HG03060 (cell line): ENCODE results near the gene PGLYRP4.

Experiments
- ATAC-seq: cut with Tn5 transposase; IDR thresholded peaks from one replicate; pipeline ENCODE4 v1.9.1; 2021; ENCODE audit warnings: low read depth, moderate number of reproducible peaks; ENCODE audit not compliant: unreplicated experiment

The PGLYRP4 gene

GRCh38 chr1:153348511-153349362, at the start of gene PGLYRP4:
Gene PGLYRP4, minus strand, starts transcription at chr1:153348841. Its CDS starts 909 bp downstream, at chr1:153347932.
- no peak for ATAC-seq

DNA sequence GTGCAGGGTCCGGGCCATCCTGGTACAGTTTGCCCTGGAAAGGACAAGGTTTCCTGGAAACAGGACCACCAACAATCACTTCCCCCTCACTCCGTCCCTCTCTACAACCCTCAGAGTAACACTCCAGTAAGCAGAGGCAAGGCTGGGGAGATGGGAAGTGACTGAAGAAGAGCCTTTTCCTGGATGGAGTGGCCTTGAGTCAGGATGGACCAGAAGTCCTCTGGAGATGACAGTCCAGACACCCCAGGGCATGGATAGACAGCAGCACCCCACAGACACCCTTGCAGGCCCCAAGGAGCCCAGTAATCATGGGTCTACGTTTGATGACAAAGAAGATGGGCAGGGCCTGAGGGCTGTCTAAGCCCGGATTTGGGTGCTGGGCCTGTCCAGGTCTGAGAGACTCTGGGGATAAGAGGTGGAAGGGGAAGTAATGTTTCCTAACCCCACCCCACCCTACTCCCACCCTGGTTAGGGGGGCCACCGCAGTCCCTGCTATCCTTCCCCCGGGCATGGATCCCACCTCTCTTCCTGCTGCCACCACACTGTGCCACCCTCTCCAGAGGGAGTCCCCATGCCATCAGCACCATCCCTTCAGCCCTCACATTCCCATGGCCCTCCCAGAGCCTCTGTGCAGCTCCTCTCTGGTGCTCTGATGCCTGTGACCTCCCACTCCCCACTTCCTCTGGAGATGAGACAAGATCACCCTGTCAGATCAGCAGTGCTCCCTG, 49.4 kb upstream of the PGLYRP4 start:
- no peak for ATAC-seq

DNA sequence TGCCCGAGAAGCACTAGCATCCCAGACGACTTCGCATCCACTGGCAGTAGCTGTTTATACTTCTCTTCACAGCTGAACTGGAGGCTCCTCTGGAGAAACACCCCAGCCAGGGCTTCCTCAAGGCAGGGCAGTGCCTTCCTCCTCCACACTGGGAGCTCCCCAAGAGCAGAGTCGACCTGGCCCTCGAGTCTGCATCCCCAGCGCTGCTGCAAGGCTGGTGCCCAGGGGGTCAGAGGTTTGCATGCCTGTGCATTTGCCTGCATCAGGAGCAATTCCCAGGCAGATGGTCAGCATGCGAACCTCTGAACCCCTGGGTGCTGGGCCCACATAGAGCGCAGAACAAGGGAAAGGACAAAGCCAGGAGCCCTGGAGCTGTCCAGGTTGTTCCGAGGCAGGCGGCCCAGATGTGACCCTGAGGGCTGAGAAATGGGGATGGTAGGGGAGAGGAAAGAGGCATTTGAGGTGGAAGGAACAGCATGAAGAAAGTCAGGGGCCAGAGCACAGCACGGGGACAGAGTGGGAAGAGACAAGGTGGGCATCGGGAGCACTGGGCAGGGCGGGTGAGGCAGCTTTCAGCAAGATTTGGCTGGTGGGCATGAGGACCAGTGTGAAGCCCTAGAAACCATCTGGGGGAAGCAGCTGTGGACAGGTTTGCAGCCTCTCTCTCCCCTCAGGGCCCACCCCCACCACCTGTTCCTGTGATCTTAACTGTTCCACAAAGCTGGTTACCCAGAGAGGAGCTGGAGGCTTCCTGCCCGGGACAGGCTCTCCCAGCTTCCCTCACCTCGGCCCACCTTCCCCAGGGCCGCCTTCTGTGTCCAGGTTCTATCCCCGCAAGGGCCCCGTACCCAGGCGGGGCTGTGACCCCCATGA, 48.6 kb upstream of the PGLYRP4 start:
- ATAC-seq, result no peak

GRCh38 chr1:153396461-153396860, 47.8 kb upstream of the PGLYRP4 start:
- no peak for ATAC-seq

- no peak for ATAC-seq
Observed at GRCh38 chr1:153395776-153396175, 47.1 kb upstream of the PGLYRP4 start.

DNA sequence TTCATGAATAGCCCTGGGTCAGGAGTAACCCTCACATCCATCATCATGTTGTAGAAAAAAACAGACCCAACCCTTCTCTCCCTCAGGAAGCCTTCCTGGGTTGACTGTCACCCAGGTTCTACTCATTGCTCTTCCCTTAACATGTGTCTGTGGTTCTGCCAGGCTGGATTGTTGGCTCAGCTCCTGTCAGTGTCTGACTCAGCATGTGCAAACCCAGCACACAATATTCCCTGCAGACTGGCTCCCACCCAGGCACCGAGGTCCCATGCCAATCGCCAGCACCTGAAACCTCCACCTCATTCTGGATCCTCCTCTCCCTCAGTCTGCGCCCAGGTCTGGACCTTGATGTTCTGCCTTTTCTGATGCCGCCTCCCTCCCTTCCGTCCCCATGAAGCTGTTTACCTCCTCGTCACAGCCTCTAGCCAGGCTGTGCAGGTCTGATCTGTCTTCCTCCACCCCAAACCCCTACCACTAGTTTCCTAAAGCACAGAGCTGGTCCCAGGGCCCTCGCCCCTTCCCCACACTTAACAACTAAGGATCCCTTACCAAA, 46.6 kb upstream of the PGLYRP4 start:
- no peak for ATAC-seq

DNA sequence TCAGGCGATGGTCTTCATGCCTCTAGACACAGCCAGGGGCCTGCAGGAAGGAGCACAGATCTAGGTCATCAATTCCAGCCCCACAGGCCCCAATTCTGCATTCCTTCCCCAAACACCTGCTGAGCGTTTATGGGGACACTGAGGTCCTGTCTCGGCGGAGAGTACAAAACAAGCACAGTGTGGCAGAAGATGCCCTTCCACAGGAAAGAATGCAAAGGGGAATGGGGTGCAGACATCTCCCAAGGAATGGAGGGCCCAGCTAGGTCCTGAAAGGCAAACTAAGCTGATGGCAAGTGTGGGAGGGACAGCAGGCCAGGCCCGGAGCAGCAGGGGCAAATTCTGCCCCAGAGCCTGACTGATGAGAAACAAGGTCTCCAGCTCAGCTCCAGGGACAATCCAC, 45.8 kb upstream of the PGLYRP4 start:
- ATAC-seq, result no peak

DNA sequence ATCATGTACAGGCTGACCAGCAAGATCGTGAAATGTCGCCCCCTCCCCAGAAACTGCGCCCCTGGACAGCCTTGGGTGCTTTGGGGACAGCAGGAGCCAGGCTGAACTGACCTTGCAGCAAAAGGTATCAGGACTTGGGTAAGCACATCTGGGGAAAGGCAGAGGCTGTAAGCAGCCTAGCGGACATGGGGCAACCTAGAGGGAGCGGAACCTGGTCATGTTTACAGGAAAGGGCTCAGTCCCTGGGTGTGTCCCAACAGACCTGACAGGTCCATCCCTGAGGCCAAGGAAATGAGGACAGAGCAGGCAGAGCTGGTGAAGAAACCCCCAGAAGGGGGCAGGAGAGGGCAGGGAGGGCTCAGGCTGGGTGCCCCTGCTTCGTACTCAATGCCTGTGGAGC, 45.3 kb upstream of the PGLYRP4 start:
- ATAC-seq, result no peak

- ATAC-seq, result no peak
Observed at GRCh38 chr1:153392822-153393221, 44.2 kb upstream of the PGLYRP4 start.

DNA sequence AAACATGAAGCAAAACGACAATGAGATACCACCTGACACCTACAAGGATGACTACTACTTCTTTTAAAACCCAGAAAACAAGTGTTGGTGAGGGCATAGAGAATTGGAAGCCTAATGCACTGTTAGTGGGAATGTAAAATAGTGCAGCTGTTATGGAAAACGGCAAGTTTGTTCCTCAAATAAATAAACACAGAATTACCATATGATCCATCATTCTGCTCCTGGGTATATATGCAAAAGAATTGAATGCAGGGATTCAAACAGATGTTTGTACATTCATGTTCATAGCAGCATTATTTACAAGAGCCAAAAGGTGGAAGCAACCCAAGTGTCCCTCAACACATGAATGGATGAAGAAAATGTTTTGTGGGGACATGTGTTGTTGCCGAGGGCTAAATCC, 43.6 kb upstream of the PGLYRP4 start:
- no peak for ATAC-seq

DNA sequence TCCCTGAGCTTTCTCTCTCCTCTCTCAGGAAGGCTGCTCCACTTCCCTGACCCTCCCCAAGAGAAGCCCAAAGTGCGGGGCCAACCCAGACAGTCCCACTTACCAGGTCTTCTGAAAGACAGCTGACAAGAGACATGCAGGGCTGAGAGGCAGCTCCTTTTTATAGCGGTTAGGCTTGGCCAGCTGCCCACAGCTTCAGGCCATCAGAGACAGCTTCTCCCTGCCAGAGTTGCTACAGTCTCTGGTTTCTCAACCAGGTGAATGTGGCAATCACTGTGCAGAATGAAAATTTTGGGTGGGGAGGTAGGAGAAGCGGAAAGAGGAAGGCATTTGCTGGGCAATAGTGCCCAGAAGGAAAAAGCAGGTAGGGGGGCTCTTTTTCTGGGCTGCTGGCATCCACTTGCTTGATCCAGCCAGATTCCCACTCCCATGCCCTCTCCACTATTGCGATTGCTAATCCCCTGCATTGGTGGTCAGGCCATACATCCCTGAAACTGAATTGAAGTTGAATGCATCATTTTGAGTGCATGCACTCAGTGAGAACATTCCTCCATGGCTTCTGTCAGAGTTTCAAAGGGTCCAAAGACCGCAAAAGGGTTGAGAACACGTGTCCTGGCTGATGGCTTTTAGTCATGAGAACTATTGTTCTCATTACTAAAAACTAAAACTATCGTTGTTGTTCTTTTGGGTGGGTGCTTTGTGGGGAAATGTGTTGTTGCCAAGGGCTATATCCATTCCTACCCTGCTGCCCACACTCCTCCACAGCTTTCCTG, 42.5 kb upstream of the PGLYRP4 start, which contains the start of gene S100A8:
TSS of gene S100A8 (minus strand) at position 136 of the 773 bp plus-strand sequence. CDS start 538 bp downstream, outside the sequence.
- ATAC-seq, result no peak

DNA sequence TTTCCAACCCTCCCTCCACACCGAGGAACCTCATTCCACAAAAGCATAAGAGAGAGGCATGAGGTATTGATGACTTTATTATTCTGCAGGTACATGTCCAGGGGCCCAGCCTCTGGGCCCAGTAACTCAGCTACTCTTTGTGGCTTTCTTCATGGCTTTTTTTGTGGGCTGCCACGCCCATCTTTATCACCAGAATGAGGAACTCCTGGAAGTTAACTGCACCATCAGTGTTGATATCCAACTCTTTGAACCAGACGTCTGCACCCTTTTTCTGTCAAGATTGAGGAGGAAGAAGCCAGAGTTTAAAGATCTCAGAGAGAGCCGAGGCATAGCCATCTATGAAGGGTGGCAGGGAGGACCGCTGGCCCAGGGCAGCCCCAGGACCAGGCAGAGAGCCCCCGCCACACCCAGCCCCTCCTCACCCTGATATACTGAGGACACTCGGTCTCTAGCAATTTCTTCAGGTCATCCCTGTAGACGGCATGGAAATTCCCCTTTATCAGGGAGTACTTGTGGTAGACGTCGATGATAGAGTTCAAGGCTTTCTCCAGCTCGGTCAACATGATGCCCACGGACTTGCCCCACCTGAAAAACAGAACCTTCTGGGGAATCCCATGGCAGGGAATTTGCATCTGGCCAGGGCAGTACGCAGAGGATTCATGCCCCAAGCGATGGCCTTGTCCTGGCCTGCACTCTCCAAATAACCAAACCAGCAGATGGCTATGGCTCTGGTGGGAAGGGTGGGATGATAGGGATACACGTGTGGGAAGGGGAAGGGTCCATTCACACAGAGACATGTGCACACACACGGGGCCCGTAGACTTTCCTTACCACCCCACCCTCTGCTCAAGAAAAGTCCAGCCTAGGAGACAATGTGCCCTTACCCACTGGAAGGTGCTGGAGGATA, 41.6 kb upstream of the PGLYRP4 start:
- ATAC-seq, result no peak

DNA sequence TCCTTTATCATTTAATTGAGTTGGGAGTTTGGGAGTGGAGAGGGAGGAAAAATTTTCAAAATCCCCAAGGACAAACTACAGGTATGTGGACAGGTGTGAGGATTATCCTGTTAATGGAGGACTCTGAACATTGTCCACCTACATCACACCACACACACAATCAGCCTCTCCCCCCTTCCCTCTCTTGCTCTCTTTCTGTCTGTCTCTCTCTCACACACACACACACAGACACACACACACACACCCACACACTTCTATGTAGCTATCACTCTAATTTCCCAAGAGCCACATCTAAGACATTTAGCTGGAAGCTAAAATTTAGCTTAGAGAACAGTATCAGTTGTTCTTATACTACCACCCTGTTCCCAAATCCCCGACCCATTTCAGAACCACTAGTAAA, 40.8 kb upstream of the PGLYRP4 start:
- no peak for ATAC-seq

DNA sequence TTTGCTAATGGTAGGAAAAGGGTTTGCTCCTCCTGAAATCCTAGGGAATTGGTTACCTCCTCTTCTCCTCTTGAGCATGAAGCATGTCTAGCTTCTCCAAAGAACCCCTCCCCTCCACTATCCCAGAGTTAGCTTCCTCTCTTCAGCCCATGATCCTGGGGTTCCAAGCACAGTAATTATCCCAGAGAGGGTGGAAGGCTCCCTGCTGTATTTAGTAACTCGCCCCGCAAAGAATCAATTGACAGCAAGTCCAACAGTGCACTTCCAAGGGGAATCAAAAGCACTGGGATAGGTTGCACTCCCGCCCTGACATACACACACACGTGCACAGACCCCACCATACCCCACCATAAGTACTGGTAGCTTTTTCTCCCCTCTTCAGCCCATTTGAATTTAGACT, 39.1 kb upstream of the PGLYRP4 start:
- no peak for ATAC-seq

DNA sequence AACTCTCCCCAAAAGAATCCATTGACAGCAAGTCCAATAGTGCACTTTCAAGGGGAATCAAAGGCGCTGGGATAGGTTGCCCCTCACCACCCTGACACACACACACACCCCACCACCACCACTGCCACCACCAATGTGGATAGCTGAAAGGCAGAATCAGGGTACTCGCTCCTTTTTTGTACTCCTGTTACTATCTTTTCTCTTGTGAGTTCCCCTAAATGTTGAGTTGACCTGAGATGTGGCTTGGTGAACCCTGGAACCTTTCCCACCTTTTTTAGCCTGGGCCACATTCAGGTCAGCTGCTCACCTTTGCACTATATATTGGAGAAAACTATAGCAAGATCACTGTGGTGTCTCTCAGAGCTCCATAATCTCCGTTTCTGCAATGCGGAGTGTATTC, 38.4 kb upstream of the PGLYRP4 start:
- no peak for ATAC-seq

DNA sequence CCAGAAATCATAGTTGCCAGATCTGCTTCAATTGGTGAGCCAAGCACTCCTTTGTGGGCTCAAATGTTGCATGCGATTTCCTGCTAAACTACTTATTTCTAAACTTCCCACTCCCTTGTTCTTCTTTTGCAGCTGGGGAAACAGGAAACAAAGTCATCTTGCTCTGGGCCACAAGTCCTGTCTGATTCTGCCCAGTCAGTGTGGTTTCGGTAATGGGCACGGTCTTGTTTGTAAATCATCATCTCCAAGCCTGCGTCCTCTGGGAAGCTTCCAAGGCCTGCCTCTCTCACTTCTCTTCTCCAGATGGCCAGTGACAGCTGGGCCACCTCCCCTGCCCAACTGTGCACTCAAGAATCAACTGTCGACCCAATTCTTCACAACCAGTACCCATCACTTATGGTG, 37.9 kb upstream of the PGLYRP4 start:
- no peak for ATAC-seq

DNA sequence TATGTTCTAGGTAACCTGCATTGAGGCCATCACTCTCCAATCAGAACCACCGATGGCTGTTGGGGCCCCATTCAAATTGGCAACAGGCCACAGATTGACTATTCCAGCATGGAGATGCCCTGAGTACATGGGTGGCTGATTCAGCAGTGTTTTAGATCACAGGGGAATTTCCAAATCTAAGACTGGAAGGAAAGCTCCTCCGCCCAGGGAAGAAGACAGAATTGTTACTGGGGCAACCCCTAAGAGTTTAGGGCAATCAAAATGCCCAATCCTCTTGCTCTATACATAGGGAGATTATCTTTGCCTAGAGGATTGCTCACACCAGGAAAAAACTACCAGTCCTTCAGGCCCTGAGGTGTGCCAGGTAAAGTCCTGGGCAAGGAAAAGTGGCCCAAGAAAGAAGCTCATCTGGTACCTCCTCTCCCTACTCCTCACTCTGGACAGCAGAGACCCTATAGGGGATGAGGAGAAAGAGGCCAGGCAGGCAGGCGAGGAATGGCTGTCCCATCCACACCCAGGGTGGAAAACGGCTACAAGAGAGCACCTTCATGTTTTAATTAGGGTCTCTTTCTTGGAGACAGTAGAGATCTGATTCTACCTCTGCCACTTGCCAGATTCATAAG, 36.4 kb upstream of the PGLYRP4 start:
- no peak for ATAC-seq

DNA sequence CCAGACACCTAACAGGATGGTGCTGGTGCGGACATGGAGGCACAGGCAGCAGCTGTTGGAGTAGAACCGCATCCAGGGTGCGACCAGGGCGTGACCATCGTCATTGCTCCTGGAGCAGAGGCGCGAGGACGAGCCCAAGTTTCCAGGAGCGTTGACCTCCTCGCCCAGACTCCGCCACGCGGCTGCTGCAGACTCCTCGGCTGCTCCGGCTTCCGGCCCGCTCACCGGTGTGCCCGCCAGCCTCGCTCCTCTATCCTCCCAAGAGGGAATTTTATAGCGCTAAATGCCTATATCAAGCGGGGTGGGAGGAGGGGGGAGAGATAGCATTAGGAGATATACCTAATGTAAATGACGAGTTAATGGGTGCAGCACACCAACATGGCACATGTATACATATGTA, 32.1 kb upstream of the PGLYRP4 start:
- ATAC-seq, result no peak
